Measurements from ENCODE around the gene WDR75. TPM values are rescaled to one million over a fixed set of nuclear protein-coding genes. Genes with fewer than 3 reads are reported as not detected.

WDR75 gene
- 10 to 100 TPM; 37.7 to 48.8 (median 42.2) TPM for total RNA-seq

DNA sequence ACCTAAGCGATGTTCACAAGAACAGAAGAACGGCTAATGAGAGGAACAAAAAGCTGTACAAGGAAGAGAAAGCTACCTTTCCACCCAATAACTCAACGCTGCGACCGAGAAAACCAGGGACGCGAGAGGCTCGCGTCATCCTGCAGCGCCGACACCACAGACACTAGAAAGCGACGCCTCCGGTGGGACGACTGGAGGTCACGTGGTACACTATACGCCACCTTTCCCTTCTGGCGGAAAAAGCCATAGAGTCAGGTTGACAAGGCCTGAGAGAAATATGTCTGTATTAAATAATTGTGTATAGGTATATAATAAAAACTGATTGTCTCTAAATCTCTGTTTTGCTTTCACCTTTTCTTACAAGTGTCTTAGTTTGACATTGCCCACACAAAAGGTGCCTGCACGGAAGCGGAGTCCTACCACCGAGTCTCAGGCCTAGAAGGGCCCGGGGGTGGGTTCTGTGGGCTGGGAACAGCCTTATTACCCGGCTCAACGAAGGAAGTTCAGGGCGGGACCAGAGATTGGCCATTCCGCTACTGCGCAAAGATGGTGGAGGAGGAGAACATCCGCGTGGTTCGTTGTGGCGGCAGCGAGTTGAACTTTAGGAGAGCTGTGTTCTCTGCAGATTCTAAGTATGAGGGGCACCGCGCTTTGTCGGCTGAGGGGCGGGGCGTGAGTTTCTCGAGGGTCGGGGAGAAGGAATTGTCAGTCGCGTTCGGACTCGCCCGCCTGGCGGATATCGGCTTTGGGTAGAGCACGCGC, at the start of gene WDR75:
WDR75 (plus strand) TSS at position 528 of the 762 bp plus-strand sequence; CDS start at position 547, 19 bp downstream.
- TF ChIP-seq, protein P1, sequence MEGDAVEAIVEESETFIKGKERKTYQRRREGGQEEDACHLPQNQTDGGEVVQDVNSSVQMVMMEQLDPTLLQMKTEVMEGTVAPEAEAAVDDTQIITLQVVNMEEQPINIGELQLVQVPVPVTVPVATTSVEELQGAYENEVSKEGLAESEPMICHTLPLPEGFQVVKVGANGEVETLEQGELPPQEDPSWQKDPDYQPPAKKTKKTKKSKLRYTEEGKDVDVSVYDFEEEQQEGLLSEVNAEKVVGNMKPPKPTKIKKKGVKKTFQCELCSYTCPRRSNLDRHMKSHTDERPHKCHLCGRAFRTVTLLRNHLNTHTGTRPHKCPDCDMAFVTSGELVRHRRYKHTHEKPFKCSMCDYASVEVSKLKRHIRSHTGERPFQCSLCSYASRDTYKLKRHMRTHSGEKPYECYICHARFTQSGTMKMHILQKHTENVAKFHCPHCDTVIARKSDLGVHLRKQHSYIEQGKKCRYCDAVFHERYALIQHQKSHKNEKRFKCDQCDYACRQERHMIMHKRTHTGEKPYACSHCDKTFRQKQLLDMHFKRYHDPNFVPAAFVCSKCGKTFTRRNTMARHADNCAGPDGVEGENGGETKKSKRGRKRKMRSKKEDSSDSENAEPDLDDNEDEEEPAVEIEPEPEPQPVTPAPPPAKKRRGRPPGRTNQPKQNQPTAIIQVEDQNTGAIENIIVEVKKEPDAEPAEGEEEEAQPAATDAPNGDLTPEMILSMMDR (IDR thresholded peaks at IDR 0.05; ENCODE audit: low read depth): no peak

DNA sequence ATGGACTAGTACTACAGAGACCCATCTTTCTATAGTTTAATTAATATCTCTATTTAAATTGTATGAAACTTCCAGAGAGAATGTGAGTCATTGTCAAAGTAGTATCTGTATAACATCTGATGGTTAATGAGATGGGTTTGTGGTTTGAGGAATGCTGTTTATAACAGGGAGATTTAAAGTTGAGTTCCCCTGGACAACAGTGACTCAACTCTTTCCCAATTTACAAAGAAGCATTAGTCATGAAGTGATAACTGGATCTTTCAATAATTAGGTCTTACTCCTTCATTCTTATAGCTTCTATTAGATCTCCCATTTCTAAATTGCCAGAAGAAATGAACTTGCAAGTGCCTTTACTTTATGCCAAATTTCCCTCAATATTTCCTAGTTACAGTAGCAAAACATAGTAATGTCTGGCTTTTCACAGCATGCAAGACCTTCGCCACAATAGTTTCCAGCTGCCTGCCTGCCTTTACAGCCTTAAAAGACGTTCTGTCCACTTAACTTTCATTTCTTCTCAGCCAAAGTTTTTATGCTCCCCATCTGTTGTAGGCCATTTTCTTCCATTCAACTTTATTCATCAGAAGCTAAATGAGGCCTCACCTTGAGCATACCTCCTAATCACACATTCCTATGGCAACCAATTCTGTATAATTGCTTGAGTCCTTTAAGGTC, 47.7 kb upstream of the WDR75 start:
- TF ChIP-seq, protein P1 (IDR thresholded peaks at IDR 0.05; ENCODE audit: low read depth): no peak

DNA sequence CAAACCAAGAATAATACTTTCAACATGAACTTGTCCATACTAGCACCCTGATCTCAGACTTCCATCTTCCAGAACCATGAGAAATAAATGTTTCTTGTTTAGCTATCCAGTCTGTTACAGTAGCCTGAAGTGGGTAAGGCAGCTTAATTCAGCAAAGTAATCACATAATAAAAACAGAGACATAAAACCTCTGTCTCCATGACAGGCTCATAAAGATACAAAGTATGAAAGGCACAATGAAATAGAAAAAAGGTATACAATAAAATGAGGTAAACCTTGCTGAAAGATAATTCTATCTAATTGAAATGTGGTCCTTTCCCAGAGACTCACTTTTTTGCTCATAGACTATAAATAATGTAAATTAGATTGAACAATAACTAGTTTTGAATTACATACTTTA, 46.7 kb upstream of the WDR75 start:
- TF ChIP-seq, protein P1 (IDR thresholded peaks at IDR 0.05; ENCODE audit: low read depth): no peak

- TF ChIP-seq, protein P1 (IDR thresholded peaks at IDR 0.05; ENCODE audit: low read depth): no peak
These were observed 38.3 kb upstream of the WDR75 start for GRCh38 chr2:189402932-189403331.

- TF ChIP-seq, protein P1 (IDR thresholded peaks at IDR 0.05; ENCODE audit: low read depth): no peak
These were observed 34.6 kb upstream of the WDR75 start for GRCh38 chr2:189406586-189407233.

DNA sequence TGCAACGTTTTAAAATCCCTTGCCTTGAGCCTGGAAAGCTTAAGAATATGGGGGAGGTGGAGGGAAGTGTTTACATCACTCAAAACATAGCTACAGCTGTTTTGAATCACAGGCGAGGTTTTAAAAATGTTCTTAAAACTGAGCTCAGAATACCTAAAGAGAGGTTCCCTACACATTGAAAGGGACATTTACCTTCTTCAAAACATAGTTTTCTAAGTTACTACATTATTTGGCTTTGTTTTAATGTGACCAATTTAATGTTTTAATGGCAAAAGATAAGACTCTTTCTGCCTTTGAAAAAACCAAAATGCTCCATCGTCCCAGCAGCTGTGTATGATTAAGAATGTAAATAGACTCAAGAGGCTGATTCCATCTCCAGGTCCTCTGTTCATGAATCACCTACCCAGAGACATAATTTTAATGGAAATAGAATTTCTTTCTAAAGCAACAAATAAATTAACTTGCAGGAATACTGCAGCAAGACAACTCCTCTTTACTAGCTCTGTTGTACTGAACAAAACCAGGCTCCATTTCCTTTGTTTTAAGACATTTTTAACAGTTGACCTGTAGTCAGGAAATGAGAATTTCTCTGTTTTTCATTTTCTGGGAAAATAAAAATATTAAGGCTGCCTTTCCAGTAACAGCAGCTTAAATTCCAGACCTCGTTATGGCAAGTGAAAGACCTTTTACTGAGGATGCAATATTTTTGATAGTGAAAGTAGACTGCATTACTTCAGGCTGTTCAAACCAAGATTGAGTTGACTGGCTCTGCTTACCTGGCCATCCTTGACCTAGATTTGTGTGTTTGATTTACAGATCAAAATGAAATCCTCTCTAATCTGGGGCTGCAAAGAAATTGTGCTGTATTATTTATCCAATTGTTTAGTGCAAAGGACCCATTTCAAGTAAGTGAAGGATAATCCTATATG, 33.7 kb upstream of the WDR75 start:
- TF ChIP-seq, protein P1 (IDR thresholded peaks at IDR 0.05; ENCODE audit: low read depth): no peak
